NCI-H748 (cell line): ENCODE measurements around the gene RAB38.

ENCODE experiments used
- DNase-seq: peaks from one replicate; lab custom pipeline; 2025; ENCODE audit not compliant: unreplicated experiment; lab: John Stamatoyannopoulos, UW

The RAB38 gene

DNA sequence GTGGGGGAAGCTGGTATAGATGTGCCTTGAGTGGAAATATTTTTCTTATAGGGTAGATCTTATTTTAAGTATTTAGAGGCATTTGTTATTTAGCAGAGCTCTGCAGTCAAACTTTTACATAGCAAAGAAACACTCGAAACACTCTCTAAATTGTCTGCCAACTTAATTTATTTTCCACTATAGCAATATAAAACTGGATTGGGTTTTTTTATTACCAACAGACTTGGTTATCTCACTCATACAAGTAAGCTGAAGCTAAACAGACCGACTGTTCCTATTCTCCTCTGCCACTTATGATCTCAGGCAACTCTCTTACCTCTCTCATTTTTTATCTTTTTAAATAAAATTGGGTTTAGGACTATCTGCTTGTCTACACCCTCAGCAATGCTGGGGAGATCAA is 4.6 kb downstream of the RAB38 start:
- no peak for DNase-seq

DNA sequence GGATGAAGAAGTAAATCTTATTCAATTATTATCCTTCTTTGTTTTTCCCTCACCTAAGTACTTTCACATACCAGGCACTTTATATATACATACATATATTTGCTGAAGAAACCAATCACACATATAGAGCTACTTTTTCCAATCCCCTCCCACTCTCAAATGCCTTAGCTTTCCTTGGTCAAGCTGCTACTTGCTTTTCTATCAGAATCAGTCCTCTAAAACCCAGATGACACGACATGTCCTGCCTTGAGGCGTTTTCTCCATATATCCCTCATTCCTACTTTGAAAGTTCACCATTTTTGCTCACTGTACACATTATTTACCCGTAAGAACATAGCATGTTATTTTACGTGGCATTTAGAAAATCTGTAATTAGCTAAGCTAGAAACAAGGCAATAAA is 5.4 kb downstream of the RAB38 start:
- no peak for DNase-seq

DNA sequence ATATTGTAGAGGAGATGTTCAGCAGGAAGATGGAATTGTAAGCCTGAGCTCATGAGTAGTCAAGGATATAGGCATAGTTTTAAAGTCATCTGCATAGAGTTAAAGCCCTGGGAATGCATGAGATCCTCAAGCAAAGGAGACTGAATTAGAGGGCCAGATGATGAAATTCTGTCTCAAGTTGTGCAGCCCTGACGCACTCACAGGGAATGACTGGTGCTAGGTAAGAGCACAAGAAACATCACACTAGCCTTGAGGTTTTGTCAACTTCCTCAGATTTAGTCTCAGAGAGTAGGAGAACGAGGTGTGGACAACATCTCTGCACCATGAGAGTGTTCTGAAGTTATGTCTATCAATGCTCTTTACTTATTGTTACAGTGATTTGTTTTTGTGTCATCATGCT is 5.8 kb downstream of the RAB38 start:
- no peak for DNase-seq

DNA sequence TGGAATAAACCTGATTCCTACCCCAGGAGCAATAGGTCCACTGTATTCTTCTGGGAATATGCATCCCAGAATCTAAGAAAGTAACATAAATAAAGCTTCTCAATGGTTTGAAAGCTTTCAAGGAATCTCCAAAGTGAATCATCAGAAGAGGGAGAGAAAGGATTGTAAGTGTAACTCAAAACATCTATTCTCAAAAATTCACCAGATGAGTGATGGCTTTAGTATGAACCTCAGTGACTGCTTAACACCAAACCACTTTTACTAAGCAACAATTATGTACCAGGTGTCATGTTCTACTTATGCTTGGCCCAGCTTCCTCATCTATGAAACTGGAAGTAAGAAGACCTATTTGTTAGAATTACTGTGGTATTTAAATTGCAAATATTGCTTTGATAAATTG is 7.4 kb downstream of the RAB38 start:
- DNase-seq: no peak

DNA sequence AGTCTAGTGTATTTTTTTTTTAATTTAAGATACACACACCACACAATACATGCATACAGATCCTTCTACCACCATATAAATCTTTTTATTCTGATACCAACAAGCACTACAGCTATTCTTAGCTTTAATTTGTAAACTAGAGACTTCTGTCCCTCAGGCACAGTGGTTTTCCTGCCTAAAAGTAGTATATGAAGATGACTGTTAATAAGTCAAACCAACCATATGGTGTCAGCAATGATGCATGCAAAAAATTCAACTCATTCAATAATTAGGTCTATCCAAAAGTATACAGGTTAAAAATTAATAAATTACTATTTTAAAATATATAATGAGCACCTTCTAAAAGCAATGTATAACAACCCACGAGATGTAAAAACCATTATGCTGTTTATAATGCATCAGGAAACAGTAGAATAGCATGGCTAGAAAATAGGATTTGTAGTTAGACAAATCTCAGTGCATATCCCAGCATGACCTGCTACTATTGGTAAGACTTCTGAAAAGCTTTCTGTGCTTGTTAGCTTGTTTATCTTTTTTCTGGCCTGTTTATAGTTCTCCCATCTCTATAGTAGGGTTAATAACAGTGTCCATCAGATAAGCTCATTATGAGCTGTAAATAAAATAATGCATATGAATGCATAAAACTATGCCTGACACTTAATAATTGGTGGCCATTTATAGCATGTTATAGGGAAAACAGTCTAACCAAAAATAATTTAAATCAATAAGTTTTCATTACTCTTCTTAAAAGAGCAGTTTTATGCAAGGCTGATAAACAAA is 10.2 kb downstream of the RAB38 start:
- DNase-seq: no peak

DNA sequence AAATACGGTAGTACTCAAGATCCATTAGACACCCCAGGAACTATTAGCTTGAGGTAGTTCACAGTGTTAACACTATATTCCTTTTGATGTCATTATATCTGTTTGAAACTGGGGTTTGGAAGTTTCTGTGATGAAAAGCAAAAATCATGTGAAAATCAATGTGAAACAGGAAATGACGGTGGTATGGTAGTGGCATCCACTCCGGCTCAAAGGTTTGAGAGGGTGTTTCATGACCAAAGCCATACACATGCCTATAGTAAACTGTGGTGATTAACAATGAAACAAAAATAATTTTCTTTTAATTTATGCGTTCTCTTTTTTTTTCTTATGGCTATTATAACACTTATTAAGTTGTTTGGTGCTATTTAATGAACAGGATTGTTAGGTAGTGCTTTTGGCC is 10.9 kb downstream of the RAB38 start:
- DNase-seq: no peak

DNA sequence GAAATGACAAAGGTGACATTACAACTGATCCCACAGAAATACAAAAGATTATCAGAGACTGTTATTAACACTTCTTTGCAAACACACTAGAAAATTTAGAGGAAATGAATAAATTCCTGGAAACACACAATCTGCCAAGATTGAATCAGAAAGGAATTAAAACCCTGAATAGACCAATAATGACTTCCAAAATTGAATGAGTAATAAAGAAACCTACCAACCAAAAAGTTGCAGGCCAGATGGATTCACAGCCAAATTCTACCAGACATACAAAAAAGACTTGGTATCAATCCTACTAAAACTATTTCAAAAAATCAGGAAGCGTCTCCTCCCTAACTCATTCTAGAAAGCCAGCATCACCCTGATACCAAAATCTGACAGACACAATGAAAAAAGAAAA is 17.2 kb downstream of the RAB38 start:
- no peak for DNase-seq

DNA sequence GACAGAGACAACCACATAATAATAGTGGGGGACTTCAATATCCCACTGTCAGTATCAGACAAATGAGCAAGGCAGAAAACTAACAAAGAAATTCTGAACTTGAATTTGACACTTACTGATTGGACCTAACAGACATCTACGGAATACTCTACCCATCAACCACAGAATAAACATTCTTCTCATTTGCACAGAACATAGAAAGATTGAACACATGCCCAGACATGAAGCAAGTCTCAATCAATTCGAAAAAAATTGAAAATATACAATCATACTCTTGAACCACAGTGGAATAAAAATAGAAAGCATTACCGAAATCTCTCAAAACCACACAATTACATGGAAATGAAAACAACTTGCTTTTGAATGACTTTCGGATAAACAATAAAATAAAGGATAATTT is 17.9 kb downstream of the RAB38 start:
- no peak for DNase-seq

DNA sequence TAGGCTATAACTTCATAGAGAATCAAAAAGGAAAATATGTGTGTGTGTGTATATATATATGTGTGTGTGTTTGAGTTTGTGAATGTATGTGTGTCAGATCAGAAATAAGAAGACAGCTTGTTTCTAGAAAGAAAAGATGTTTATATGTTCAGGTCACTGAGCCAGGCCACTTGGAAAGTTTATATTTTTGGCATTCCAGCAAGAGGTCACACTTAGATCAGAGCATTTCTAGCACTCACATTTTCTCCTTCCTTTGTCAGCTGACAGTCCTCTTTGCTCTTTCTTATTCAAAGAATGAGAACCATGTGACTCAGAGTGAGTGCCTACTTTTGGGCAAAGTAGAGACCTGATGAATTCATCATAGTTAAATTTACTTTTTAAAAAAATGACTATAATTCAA is 22.9 kb downstream of the RAB38 start:
- no peak for DNase-seq

DNA sequence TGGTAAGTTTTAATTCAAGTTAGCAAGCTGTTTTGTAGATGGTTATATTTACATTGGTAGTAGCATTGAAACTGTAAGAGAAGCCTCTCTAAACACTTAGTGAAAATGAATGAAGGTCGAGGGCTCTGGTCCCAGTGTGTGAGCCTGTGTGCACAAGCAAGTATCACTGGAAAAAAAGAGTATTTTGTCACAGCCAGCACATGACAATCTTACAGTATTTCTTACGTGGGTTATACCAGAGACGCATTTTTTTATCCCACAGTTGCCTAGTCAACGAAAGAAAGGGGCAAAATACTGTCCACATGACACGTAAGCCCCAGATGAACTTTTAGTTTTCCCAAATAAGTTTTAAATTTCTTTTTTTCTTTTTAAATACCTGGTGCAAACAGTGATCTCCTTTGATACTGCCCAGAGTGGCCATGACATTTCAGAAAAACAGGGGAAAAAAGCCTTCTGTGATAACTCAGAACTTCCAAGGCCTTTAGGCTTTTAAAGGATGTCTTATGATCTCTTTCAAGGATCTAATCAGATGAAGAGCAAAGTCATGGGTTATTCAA is 23.5 kb downstream of the RAB38 start:
- no peak for DNase-seq

DNA sequence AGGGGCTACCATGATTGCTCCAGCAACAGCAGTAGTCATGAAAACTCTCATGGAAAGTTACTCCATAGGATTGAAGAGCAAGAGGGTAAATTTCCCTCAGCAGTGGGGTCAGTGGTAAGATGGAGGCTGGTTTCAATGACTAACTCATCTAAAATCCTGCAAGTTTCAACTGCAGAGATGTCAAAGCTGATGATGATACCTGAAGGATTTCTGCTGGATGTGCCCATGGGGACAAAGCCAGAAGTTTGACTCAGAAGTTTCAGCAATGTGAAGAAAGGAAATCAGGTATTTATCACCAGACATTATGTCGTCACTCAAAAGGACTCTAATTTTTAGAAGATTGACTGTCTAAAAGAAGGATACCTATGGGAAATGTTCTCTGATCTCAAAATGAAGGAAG is 29.1 kb downstream of the RAB38 start:
- no peak for DNase-seq

DNA sequence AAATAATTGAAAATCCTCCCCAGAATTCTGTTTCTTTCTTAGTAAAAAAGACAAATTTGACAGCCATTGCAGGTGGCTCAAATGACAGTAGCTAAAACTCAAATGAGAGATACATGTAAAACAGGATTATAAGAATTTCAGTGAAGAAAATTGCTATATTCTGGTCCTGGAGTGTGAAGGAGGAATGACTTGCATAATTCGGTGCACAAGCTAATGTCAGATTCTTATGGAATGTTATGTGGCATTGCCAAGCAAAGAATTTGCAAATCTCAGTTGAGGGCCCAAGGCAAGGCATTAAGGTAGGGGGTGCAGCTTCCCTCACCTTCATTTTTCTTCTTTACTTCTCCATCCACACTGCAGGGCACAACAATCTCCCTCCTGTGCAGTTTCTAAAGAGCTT is 35.4 kb downstream of the RAB38 start:
- DNase-seq: no peak

DNA sequence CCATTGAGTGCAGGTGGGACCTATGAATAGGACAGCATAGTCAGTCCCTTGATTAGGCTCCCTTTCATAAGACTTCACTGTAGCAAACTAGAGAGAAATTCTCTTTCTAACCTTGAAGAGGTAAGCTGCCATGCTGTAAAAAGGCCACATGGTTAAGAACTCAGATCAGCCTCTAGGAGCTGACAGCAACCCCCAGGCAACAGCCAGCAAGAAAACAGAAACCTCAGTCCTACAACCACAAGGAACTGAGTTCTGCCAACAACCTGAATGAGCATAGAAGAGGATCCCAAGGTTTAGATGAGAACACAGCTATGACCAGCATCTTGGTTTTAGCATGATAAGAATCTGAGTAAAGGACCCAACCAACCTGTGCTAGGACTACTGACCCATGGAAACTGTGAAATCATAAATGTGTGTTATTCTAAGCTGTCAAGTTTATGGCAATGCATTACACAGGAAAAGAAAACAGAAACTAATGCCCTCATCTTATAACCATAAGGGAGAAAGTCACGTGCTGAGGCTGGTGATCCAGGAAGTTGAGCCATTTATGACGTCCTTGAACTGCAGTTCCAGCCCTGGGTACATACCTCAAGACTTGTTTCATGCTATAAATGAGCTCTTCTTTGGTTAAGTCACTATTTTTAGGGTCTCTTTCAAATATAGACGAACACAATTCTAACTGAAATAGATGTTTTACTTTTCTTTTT is 43.3 kb downstream of the RAB38 start:
- DNase-seq: no peak

DNA sequence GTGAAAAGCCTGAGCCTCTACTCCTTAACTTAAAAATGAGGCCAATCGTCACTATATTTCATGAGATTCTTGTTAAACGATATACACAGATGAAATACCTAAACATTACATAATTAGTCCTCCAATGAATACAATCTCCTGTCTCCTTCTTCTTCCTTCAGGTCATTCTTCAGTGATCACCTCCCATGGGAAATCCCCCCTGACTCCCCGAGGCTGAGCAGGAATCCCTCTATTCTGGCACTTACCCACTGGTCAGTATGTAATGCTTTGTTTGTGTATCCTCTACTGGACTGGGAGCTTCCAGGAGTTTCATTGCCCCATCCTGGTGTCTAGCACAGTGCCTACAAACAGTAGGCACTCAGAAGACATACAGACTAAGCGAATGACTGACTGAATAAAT is 52.3 kb downstream of the RAB38 start:
- DNase-seq: no peak

DNA sequence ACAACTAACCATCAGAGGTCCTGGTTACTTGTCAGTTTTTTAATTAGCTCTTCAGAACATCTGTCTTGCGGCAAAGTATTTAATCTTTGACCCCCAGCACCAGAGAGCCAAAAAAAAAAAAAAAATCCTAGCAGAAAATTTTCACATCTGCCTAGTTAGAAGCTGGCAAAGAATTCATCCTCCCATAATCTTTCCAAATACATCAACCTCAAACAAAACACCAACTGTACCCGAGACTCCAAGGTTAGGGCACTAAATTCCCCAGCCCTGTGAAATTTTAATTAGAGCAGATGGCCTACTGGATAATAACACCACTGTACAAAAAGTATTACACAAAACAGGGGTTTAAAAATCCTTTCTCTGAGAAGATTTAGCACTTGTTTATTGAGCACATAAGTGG is 55.7 kb downstream of the RAB38 start:
- no peak for DNase-seq

DNA sequence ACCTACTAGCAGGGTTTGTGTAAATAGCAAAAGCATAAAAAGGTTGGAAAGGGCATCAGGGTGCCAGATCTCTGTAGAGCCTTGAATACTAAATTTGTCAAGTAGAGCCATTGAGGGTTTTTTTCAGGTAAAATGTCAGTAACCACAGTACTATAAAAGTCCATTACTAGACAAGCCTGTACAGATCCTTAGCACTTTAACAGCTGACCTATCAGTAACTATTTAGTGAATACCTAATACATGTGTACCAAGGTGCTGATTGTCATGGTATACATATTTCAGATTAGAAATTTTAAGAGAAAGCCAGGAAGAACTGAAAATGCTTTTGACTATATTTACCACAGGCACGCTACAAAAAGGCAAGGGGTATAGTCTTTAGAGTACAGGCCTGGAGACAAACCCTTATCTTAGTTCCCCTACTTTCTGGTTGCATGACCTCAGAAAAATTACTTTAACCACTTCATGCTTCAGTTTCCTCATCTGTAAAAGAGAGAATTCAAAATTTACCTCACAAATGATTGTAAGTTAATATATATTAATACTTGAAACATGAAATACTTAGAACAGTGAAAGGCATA is 57.9 kb downstream of the RAB38 start:
- DNase-seq: no peak

DNA sequence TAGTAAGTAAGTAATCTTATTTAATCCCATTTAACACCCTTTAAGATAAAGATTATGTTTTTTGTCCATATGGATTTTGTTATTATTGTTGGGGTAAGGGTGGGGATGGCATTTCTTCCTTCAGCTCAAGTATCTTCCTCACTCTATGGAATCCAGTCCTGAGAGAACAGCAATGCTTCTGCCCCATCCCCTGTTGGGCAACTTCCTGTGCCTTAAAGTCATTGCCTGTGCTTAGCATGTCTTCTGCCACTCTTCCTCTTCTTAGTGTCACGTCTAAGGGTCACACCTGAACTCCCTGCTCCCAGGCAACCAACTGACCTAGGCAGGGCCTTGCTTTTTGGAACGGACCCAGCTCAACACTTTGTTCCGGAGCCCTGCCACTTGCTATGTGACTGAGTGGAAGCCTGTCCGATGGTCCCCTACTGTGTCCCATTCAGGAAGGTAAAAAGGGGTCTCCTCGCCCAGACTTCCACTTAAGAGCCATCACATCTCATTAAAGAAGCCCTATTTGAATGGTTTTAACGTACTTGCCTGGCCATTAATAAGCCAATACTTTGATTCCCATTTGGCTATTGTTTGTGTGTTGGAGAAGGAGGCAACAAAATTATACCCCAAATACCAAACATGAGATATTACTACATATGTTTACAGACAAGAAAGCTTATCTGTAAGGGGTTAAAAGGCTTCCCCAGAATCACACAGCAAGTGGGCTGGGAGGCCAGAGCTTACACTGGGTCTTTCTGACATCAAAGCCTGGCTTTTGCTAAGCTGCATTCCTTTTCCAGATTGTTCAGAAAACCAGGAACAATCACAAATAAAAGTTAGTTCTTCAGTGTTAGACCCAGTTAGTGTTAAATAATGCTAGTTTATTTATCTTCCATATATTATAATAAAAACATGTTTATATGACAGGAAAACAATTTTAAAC is 59.2 kb downstream of the RAB38 start:
- no peak for DNase-seq

DNA sequence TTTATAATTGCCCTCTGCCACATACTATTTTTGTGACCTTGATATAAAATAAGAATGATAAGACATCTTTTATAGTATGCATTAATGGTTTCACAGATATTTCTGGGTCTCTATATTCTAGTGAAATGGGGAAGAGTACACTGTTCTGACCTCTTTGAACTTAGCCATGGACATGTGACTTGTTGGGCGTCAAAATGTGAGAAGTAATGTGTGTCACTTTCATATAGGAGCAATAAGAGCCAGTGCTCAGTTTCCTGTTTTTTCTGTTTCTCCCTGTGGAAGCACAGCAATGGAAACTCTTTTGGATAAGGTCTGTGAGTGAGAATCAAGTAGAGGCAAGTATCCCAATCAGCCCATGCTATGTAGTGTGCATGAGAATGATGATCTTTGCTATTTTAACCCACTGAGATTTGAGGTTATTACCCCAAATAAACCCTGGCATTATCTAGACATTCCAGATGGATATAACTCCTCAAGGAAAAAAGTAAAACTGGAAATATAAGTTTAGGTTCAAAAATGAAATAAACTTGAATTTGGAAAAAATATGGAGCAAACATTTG is 60.7 kb downstream of the RAB38 start:
- DNase-seq: no peak

DNA sequence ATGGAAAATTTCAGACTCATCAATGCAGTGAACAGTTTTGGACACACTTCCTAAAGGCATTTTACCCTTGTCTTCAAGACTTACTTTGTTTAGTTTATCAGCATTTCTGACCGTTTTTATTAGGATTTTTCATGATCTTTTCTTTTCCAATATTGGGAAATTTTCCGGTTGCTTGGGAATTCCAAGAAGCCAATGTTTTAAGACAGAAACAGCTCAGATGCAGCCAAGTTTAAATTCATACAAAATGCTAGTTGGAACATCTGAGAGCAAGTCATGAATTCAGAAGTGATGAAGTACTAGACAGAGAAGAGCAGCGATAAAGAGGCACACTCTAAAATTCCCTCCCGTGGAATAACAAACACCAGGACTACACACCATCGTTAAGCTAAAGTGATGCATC is 68.6 kb downstream of the RAB38 start:
- no peak for DNase-seq

DNA sequence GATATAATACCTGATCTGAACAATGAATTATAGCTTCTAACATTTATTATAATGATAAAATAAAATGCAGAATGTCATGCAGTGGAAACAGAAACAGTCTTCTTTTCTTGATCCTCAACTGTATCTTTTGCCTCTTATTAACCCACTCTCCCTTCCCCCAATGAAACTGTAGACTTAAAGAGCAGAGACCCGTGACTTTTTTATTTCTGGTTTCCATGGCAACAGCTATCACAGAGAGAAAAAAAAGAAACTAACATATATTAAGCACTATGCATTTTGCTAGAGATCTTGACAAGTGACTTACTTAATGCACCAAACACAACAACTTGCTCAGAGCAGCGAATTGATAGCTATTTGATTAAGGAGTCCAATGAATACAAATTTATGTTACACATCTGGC is 69.3 kb downstream of the RAB38 start:
- DNase-seq: no peak

DNA sequence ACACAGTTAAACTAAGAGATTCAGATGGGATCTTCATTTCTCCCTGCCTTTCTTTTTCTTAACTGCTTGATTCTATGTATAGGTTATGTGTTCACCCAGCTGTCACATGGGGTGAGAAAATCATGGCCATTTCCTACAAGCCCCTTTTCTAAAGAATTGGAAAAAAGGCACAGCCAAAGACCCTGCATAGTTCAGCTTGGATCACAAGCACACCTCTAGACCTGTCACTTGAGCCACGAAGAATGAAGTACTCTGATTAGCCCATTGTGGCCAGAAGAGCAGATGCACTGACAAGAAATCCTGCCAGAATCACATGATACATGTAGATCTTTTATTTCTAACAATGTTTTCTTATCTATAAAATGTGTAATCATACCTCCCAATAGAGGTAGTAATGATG is 69.7 kb downstream of the RAB38 start:
- no peak for DNase-seq
